HG03520 (cell line): ENCODE data around the gene TLK1.

ENCODE experiments used
- ATAC-seq: cut with Tn5 transposase; IDR thresholded peaks from one replicate; pipeline ENCODE4 v1.9.1; 2021; ENCODE audit warnings: mild to moderate bottlenecking, moderate library complexity; ENCODE audit not compliant: unreplicated experiment

The TLK1 gene

GRCh38 chr2:170969872-170970496, 190.7 kb downstream of the TLK1 start:
- ATAC-seq = no peak

GRCh38 chr2:170969030-170969429, 191.7 kb downstream of the TLK1 start:
- ATAC-seq = no peak

- ATAC-seq = no peak
Measured at GRCh38 chr2:170968205-170969003, 192.3 kb downstream of the TLK1 start.

- no peak for ATAC-seq
Measured at GRCh38 chr2:170967553-170967952, 193.1 kb downstream of the TLK1 start.

GRCh38 chr2:170966648-170967396, 193.9 kb downstream of the TLK1 start:
- ATAC-seq = no peak

GRCh38 chr2:170965446-170966225, 195.1 kb downstream of the TLK1 start:
- ATAC-seq = no peak

GRCh38 chr2:170963386-170963785, 197.3 kb downstream of the TLK1 start:
- no peak for ATAC-seq

- ATAC-seq = no peak
Measured at GRCh38 chr2:170953941-170954340, 206.8 kb downstream of the TLK1 start.

GRCh38 chr2:170950221-170950761, 210.4 kb downstream of the TLK1 start:
- peak; percentile 66 for ATAC-seq

- ATAC-seq = no peak
Measured at GRCh38 chr2:170949415-170949814, 211.3 kb downstream of the TLK1 start.

- no peak for ATAC-seq
Measured at GRCh38 chr2:170944545-170944944, 216.1 kb downstream of the TLK1 start.

- no peak for ATAC-seq
Measured at GRCh38 chr2:170943596-170943995, 217.1 kb downstream of the TLK1 start.

GRCh38 chr2:170943041-170943440, 217.7 kb downstream of the TLK1 start:
- no peak for ATAC-seq

- ATAC-seq = no peak
Measured at GRCh38 chr2:170942615-170943014, 218.1 kb downstream of the TLK1 start.
